ENCODE data around the gene ANKRD13D.
"Not testable (repeated sequence)": the region's sequence is repeated elsewhere in the genome, so short reads cannot be mapped to it uniquely, and the experiment has no call there.

Gene ANKRD13D

DNA sequence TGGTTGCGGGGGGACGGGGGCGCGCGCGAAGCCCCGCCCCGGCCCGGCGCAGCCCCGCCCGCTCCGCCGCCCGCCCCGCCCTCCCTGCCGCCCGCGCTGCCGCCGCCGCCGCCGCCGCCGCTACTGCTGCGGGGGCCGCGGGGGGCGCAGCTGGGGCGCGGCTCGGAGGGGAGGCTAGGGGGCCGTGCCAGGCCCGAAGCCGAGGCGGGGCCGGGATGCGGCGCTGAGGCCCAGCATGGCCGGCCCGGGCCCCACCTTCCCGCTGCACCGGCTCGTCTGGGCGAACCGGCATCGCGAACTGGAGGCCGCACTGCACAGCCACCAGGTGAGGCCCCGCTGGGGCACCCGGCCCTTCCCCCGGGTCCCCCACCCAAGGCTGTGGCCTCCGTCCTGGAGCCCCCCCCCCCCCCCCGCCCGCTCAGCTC is at the start of gene ANKRD13D:
Gene ANKRD13D, plus strand, starts transcription at position 78 of the 425 bp plus-strand sequence. Its CDS starts 158 bp downstream, at position 236.
- no peak for DNase-seq

DNA sequence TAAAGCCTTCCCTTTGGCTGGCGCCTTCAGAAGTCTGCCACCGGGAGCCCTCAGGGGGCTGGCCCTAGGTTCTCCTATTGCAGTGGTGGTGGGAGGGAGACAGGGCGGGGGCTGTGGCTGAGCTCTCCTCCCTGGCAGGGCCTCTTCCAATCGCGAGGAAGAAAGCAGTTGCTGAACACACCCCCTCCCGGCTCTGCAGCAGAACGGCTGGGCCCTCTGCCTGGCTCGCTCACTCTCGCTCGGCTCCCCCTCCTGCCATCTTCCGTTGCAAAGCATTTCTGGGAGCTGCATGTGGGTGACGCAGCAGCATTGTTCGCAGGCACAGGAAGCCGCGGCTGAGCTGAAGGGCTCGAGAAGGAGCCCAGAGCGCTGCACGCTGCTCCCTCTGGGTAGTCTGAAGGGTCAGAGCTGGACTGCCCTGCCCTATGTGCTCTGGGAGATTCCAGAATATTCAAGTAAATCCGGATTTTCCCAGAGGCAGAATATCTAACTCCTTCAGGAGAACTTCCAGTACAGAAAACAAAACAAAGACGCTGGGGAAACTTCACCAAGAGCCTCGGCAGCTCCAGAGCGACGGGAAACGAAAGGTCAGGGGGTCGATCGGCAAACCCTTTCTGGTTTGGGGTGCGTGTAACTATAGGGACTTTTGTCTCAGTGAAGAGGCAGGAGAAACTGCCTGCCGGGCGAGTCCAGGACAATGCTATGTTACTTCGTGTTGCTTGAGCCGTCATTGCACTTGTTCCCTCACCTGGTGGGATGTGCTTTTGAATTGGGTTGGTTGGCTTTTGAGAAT is 49.1 kb upstream of the ANKRD13D start:
- peak; percentile 92 for DNase-seq

- DNase-seq = no peak
Observed at GRCh38 chr11:67240576-67241389, 48.3 kb upstream of the ANKRD13D start.

GRCh38 chr11:67242548-67242947 is 46.6 kb upstream of the ANKRD13D start:
- no peak for DNase-seq

- no peak for DNase-seq
Observed at GRCh38 chr11:67243051-67243450, 46.1 kb upstream of the ANKRD13D start.

- no peak for DNase-seq
Observed at GRCh38 chr11:67245046-67245445, 44.1 kb upstream of the ANKRD13D start.

GRCh38 chr11:67247946-67248550 is 41.1 kb upstream of the ANKRD13D start:
- no peak for DNase-seq

GRCh38 chr11:67248653-67249052 is 40.5 kb upstream of the ANKRD13D start:
- DNase-seq = no peak

DNA sequence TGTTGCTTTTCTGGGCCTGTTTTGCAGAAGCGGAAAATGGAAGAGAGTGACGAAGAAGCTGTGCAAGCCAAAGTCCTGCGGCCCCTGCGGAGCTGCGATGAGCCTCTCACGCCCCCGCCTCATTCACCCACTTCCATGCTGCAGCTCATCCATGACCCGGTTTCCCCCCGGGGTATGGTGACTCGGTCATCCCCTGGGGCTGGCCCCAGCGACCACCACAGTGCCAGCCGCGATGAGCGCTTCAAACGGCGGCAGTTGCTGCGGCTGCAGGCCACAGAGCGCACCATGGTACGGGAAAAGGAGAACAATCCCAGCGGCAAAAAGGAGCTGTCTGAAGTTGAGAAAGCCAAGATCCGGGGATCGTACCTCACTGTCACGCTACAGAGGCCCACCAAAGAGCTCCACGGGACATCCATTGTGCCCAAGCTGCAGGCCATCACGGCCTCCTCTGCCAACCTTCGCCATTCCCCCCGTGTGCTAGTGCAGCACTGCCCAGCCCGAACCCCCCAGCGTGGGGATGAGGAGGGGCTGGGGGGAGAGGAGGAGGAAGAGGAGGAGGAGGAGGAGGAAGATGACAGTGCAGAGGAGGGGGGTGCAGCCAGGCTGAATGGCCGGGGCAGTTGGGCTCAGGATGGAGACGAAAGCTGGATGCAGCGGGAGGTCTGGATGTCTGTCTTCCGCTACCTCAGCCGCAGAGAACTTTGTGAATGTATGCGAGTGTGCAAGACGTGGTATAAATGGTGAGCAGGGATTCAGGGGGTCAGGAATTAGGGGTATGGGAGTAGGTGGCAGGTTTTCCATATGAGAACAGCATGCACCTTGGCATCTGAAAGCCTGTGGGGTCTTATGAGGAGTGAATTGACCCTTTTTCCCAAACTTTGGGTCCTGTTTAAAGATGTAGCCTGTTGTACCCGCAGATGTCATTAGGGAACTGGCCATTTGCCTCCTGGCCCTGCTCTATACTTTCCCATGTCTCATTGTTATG is 38.8 kb upstream of the ANKRD13D start:
- DNase-seq = no peak

GRCh38 chr11:67251841-67252240 is 37.3 kb upstream of the ANKRD13D start:
- no peak for DNase-seq

- DNase-seq = no peak
Observed at GRCh38 chr11:67252831-67253239, 36.3 kb upstream of the ANKRD13D start.

GRCh38 chr11:67253872-67254624 is 35.1 kb upstream of the ANKRD13D start:
- no peak for DNase-seq

DNA sequence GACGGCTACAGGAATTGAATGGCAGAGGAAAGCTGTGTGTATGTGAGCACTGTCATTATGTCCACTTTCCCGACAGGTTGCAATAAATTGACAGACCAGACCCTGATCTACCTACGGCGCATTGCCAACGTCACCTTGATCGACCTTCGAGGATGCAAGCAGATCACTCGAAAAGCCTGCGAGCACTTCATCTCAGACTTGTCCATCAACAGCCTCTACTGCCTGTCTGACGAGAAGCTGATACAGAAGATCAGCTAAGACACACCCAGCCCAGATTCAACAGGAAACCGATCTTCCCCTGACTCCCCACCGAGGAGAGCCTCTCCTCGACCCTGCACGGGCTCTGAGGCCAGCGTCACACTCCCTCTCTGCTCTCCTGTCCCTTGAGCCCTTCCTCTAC is 34.3 kb upstream of the ANKRD13D start:
- no peak for DNase-seq

GRCh38 chr11:67255353-67255752 is 33.8 kb upstream of the ANKRD13D start:
- DNase-seq = no peak

GRCh38 chr11:67255864-67256263 is 33.2 kb upstream of the ANKRD13D start:
- DNase-seq = no peak

GRCh38 chr11:67256477-67257135 is 32.5 kb upstream of the ANKRD13D start:
- no peak for DNase-seq

DNA sequence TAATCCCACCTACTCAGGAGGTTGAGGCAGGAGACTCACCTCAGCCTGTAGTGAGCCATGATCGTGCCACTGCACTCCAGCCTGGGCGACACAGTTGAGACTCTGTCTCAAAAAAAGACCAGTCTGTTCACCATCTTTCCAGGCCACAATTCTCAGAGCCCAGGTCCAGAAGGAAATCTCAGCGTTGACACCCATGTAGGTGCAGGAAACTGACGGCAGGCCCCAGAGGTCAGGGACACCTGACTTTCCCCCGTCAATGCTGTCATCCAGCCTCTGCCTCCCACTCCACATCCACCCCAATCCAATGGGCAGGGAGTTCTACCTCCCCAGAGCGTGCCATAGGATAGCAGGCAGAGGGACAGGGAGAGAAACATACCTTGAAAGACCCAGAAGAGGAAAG is 28.7 kb upstream of the ANKRD13D start:
- no peak for DNase-seq

DNA sequence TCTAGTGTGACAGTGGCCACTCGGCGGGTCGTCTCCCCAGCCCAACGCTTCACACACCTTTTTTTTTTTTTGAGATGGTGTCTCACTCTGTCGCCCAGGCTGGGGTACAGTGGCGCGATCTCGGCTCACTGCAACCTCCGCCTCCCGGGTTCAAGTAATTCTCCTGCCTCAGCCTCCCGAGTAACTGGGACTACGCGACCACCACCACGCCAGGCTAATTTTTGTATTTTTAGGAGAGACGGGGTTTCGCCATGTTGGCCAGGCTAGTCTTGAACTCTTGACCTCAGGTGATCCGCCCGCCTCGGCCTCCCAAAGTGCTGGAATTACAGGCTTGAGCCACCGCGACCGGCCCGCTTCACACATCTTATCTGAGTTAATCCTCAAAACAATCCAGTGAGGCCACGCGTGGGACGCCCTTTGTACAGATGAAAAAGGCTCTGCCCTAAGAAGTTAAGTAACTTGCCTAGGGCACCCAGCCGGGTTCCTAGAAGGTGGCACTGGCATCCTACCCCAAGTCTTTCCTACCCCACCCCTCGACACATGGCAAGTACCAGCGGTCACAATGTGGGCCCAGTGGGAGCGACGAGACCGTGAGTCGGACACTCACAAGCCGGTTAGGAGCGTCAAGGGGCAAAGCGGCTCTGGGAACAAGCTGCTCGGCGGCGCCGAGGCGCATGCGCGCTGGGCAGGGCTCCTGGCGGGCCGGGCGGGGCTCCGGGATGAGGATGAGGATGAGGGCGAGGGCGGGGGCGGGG is 28.0 kb upstream of the ANKRD13D start:
- not testable (repeated sequence) for DNase-seq

GRCh38 chr11:67261640-67261945 is 27.5 kb upstream of the ANKRD13D start:
- DNase-seq = no peak

DNA sequence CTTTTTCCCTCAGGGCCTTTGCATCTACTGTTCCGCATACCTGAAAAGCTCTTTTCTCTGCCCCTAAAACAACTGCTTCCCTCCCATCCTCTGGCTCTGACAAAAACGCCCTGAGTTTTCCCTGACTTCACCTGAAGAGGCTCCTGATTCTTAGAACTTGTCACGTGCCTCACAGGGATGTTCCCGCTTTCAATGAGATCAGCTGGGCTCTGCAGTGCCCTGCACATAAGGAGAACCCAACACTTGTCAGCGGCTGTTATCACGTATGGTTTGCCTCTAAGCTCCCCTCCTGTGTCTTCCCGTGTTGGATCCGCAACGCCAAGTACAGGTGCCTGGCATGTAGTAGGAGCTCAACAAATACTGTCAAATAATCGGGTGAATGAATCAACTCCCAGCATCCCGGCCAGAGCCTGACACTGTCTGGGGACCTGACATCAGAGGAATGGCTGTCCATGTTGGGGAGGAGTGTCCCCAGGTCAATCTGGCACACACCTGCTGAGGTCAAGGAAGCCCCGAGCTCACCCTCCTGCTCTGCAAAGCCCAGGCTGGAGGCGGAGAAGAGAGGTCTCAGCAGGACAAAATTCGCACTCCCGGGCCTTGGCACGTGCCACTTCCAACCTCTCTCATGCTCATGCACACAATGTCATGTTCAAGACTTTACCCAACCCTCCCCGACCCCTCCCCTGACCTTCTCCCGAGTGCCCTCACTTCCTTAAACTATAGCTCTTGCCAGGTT is 27.0 kb upstream of the ANKRD13D start:
- no peak for DNase-seq

Measured in NCI-H187 treated with DMSO at 0.1 percent for 48 hours (cell line).